Measurements from ENCODE around the gene NECTIN1.
A peak's percentile ranks its signal among the peaks of the same experiment; 100 is the strongest.

The NECTIN1 gene, protein sequence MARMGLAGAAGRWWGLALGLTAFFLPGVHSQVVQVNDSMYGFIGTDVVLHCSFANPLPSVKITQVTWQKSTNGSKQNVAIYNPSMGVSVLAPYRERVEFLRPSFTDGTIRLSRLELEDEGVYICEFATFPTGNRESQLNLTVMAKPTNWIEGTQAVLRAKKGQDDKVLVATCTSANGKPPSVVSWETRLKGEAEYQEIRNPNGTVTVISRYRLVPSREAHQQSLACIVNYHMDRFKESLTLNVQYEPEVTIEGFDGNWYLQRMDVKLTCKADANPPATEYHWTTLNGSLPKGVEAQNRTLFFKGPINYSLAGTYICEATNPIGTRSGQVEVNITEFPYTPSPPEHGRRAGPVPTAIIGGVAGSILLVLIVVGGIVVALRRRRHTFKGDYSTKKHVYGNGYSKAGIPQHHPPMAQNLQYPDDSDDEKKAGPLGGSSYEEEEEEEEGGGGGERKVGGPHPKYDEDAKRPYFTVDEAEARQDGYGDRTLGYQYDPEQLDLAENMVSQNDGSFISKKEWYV

GRCh38 chr11:119728651-119729580, at the start of gene NECTIN1:
Gene NECTIN1 (minus strand): TSS chr11:119729200. CDS start chr11:119728553, 647 bp downstream.
- DNase-seq (ENCODE audit: low read depth in 1 of 2, low spot score in 1 of 2): peak; percentile 71 to 78

DNA sequence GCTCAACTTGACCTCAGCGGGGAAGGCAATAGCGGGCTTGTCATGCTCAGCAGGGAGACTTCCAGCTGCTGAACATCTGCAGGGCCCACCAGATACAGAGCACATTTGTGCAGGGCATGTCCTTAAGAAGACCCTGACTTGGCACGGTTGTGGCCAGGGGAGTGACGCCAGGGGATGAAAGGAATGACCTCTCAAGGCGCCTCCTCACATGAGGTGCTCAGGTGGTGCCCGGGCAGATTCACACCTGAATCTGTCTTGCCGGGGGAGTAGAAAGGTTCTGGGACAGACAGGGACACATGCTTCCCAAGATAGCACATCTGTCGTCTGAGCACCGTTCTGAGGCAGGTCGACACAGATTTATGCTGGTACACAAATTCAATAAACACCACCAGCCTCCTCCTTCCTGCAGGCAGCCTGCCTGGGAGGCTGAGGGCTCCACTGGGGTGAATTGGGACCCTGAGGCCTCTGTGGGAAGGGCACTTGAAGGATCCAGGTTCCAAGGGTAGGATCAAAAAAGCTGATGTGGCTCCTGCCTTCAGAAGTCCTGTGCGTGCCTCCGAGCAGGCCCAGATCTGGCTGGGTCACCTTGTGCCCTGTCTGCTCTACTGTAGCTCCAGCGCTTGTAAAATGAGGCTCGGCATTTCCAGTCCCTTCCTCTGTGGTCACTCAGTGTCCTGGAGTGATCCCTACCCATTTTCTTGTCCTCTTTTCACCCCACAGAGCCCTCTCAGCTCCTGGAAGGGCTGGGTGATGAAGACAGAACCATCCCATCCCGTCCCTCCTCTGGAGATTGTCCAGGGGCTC, 49.6 kb upstream of the NECTIN1 start:
- no peak for DNase-seq (ENCODE audit: low read depth in 1 of 2, low spot score in 1 of 2)

DNA sequence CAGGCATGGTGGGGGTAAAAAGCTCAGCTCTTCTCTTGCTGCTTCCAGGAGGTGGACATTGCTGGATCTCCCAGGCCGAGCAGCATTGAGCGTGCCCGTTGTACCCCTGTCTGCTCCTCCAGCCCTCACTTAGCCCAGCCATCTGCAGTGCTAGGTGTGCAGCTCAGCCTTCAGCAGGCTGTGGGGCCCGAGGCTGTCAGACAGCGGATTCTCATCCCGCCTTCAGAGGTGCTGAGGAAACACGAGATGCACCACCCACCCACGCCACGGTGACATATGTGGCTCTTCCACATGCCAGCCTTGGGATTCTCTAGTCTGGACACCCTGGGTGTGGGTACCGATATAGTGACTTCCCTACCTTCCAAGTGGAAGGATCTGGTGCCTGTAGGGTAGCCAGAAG, 48.9 kb upstream of the NECTIN1 start:
- no peak for DNase-seq (ENCODE audit: low read depth in 1 of 2, low spot score in 1 of 2)

DNA sequence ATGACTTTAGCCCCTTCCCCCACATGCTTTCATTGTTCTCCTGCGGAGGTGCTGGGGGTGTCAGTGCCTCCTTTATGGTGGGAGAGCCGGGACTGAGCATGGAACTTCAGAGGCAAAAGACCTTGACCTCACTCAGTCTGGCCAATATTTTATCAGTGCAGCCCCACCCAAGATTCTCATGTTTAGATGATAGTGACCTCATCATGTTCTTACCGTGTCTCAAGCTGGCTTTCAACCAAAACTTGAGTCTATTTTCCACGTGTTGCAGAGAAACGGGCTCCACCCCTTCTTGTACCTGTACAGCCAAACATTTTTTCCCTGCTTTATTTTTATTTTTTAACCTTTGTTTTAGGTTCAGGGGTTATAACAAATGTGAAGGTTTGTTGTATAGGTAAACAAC, 47.7 kb upstream of the NECTIN1 start:
- no peak for DNase-seq (ENCODE audit: low read depth in 1 of 2, low spot score in 1 of 2)

GRCh38 chr11:119776031-119776636, 47.1 kb upstream of the NECTIN1 start:
- no peak for DNase-seq (ENCODE audit: low read depth in 1 of 2, low spot score in 1 of 2)

- no peak for DNase-seq (ENCODE audit: low read depth in 1 of 2, low spot score in 1 of 2)
These were observed 45.3 kb upstream of the NECTIN1 start for GRCh38 chr11:119774172-119774763.

- DNase-seq (ENCODE audit: low read depth in 1 of 2, low spot score in 1 of 2): no peak
These were observed 43.8 kb upstream of the NECTIN1 start for GRCh38 chr11:119772641-119773415.

DNA sequence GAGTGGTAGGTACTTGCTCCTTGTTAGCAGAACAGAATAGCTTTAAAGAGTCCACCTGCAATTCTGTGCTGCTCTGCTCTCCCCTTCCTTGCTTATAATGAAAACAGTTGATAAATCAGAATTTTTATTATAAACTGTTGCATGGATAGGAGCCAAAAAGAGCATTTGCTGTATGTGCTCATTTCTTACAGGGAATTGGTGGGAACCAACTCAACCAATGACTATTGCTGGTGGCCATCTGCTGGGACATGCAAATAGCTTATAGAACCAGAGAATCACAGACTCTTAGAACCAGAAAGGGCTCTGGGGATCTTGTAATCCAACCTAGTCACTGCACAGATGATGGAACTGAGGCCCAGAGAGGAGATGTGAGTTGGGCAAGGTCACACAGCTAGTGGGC, 43.1 kb upstream of the NECTIN1 start:
- DNase-seq (ENCODE audit: low read depth in 1 of 2, low spot score in 1 of 2): no peak

DNA sequence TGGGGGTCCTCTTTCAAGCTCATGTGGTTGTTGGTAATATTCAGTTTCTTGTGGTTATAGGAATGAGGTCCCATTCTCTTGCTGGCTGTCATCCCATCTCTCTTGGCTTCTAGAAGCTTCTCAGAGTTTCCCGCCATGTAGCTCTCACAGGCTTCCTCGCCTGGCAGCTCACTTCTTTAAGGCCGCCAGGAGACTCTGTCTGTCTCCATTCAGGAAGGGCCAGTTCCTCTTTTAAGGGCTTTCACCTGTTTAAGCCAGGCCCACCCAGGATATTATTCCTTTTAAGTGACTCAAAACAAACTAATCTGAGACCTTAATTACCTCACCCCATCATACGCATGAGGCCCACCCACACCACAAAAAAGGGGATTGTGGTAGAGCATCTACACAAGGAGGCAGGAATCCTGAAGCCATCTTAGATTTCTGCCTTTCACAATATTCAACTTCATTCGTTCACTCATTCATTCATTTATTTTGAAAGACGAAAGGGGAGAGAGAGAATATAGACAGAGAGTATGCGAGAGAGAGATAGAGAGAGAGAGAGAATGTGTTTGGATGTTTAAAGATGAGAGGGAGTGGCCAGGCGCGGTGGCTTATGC, 42.3 kb upstream of the NECTIN1 start:
- DNase-seq (ENCODE audit: low read depth in 1 of 2, low spot score in 1 of 2): no peak

DNA sequence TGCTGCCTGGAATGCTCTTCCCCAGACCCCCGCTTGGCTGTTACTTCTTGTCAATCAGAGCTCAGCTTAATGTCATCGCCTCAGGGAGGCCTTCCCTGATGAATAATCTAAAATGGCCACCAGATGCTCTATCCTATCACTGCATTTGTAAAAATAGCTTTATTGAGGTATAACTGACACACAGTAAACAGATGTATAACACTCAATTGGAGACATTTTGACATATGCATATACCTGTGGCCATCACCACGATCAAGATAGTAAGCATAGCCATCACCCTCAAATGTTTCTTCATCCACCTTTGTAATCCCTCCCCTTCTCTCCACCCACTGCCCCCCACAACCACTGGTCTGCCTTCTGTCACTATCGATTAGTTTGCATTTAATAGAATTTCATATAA, 36.6 kb upstream of the NECTIN1 start:
- DNase-seq (ENCODE audit: low read depth in 1 of 2, low spot score in 1 of 2): no peak

GRCh38 chr11:119764108-119764868, 35.3 kb upstream of the NECTIN1 start:
- no peak for DNase-seq (ENCODE audit: low read depth in 1 of 2, low spot score in 1 of 2)

DNA sequence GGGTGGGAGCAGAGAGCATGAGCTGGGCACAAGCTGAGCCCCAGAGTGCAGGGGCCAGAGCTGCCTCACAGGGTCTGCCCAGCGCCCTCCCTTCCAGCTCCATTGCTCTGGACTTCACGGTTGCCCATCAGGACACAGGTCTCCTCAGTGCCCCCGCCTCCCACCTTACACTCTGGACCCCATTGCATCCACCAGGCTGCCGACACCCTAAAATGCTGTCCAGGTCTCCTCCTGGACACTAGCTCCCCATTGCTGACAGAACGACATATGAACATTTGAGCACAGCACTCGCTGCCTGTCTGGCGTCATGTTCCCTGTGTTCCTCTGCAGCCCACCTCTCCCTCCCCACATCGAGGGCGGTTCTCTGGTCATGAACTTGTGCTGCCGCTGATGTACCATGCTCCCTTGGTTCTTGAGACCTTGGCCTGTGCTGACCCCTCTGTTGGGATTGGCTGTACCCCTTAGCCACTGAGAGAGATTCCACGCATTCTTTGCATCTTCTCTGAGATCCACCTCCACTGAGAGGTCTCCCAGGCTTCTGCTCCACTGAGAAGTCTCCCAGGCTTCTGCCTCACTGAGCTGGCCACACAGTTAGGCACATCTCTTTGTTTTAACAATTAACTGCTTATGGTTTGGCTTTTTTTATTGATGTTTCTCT, 34.2 kb upstream of the NECTIN1 start:
- DNase-seq (ENCODE audit: low read depth in 1 of 2, low spot score in 1 of 2): no peak

- DNase-seq (ENCODE audit: low read depth in 1 of 2, low spot score in 1 of 2): no peak
These were observed 30.9 kb upstream of the NECTIN1 start for GRCh38 chr11:119759747-119760412.

GRCh38 chr11:119759324-119759723, 30.3 kb upstream of the NECTIN1 start:
- DNase-seq (ENCODE audit: low read depth in 1 of 2, low spot score in 1 of 2): no peak

- no peak for DNase-seq (ENCODE audit: low read depth in 1 of 2, low spot score in 1 of 2)
These were observed 29.3 kb upstream of the NECTIN1 start for GRCh38 chr11:119758291-119758690.

DNA sequence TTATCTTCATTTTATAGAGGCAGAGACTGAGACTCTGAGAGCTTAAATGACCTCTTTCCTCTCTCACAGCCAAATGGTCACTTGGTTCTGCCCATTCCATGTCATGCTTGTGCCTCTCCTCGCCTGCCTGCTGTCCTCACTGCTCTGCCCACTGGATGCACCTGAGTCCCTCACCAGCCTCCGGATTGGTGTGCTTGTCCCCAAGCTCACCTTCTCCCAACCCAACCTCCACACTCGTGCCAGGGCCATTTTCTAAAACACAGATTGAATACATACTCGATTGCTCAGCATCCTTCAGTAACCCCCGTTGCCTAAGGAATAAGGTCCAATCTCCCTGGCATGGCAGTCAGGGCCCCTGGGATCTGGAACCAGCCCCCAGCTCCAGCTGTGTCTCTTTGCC, 28.4 kb upstream of the NECTIN1 start:
- no peak for DNase-seq (ENCODE audit: low read depth in 1 of 2, low spot score in 1 of 2)

GRCh38 chr11:119756169-119756865, 27.3 kb upstream of the NECTIN1 start:
- DNase-seq (ENCODE audit: low read depth in 1 of 2, low spot score in 1 of 2): no peak
